GM21737 (cell line): ENCODE results near the gene AGMO.

Source experiments
- ATAC-seq: cut with Tn5 transposase; IDR thresholded peaks from one replicate; pipeline ENCODE4 v1.9.1; 2021; ENCODE audit warnings: mild to moderate bottlenecking, moderate library complexity; ENCODE audit not compliant: unreplicated experiment

Gene AGMO

DNA sequence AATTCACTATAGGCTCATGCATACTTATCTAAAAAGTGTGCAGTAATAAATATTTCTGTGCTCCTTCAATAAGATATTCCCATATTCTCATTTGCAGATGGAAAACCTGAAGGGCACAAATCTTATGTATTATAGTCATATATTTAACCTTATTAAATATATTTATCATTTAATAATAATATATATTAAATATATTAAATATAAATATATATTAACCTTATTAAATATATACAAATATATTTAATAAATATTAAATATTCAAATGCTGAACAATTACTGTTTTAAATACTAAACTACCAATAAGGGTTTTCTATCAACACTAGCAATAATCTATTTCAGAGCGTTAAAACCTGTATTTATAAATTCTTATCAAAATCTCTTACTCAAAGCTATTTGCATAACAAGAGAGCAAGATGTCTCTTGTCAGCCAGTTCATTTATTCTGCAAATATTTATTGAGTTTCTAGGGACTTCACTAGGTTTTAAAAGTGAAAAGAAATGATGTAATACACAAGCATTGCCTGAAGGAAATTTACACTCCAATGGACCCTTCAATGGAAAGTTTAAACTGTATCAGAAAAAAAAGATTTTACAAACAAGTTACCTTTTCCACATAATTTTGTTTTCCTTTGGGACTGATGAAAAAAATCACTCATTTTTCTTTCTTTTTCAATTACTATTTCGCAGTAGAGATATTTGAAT is 159.2 kb downstream of the AGMO start:
- ATAC-seq: no peak

DNA sequence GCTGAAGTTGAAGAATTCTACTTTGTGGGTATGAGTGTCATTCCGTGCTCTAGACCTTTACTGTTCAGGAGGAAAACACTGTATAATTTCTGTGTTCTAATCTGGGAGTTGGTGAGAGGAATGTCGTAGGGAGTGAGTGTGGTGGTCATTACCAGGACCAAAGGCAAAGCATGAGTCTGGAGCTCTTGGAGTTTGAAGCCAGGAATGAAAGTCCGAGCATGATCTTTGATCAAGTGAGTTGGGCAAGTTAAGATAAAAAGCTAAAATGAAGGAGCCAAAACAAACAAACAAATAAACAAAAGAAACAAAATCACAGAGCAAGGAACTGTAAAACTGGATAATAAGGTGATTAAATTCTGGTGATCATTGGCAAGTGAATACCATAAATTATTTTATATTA is 161.4 kb downstream of the AGMO start:
- no peak for ATAC-seq

DNA sequence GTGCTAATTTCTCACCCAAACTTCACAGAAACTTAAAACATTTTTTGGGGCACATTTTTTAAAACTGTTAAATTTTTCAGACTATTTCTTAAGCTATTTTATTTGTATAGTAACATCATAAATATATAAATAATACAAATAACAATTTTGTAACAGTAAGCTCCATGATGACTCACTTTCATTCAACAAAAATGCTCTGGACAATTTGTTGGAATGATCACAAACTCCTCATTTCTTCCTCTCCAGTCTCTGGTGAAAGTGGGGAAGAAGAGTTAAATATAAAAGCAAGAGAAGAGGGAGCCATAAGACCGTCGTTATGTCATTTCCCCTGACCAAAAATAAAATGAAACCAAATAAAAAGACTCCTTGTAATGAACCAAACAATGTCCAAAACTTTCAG is 162.4 kb downstream of the AGMO start:
- ATAC-seq: no peak

DNA sequence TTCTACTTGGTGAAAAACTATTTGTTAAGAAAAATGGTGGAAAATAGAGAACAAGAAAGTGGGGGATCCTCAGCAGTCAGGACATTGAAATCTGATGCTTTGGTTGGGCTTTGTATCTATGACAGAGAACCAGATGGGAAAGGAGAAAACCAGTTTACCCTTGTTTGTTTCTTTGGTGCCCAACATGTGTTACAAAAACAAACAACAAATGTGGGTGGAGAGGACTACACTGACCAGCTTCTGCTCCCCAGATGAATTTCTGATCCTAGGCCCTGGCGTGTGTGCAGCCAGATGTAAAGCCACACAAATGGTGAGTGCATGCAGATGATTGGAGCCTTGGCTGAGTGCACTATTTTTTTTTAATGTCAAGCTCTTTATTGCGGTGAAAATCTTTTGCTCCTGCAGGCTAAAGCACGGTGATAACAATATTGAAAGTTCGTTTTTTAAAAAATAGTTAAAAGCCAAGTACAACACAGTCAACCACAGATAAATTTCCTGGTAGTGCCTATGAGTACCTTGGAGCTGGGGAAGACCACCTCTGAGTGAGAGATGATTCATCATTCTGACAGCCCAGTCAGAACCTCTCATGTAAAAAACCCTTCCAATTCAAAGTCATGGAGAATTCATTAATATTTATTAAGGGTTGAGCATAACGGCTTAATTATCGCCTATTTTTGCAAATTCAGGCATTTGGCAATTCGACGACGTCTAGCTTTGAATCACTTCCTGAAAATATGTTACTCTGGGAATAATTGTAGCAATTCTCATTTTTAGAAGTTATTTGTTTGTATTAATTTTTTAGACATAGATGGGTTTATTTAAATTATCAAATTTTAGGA is 163.7 kb downstream of the AGMO start:
- ATAC-seq: no peak

DNA sequence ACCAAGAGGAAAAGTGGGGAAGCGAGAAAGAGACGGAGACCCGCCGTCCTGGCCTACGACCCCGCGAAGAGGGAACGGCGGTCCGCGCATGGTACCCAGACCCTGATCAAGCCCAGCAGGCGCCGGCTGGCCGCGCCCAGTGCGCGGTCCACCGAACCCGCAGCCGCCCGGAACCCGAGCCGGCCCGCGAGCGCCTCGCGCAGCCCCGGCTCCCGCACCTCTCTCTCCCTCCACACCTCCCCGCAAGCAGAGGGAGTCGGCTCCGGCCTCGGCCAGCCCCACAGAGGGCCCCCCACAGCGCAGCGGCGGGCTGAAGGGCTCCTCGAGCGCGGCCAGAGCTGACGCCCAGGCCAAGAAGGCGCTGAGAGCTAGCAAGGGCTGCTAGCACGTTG is 164.7 kb downstream of the AGMO start:
- ATAC-seq: no peak

DNA sequence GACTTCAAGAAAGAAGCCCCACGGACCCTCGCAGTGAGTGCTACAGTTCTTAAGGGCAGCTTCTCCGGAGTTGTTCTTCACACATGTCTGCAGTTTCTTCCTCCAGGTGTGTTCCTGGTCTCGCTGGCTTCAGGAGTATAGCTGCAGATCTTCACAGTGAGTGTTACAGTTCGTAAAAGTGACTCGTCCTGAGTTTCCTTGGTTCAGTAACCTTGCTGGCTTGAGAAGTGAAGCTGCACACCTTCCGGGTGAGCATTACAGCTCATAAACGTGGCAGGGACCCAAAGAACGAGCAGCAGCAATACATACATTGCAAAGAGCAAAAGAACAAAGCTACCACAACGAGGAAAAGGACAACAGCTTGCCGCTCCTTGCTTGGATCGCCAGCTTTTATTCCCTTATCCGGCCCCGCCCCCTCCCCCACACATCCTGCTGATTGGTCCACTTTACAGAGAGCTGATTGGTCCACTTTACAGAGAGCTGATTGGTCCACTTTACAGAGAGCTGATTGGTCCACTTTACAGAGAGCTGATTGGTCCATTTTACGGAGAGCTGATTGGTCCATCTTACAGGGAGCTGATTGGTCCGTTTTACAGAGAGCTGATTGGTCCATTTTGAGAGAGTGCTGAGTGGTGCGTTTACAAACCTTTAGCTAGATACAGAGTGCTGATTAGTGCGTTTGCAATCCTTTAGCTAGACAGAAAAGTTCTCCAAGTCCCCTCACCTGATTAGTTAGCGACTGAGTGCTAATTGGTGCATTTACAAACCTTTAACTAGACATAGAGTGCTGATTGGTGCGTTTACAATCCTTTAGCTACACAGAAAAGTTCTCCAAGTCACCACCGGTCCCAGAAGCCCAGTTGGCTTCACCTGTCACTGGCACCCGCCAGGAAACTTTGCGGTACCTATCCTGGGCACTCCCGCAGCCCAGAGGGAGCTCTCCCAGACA is 165.3 kb downstream of the AGMO start:
- no peak for ATAC-seq

DNA sequence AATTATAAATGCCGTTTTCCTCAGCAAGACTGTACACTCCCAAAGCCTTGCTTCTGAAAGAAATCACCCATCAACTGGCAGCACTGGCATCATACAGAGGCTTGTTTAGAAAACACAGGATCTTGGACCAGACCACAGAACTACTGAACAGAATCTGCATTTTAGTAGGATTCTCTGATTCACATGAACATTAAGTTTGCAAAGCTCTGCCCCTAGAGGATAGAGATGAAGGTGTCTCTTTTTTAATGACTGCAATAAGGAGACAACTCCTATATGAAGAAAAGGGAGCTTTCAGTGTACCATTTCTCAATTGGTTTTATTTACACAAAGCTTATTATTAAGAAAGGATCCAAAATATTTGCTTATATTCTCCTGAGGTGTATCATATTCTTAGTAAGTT is 172.7 kb downstream of the AGMO start:
- no peak for ATAC-seq

DNA sequence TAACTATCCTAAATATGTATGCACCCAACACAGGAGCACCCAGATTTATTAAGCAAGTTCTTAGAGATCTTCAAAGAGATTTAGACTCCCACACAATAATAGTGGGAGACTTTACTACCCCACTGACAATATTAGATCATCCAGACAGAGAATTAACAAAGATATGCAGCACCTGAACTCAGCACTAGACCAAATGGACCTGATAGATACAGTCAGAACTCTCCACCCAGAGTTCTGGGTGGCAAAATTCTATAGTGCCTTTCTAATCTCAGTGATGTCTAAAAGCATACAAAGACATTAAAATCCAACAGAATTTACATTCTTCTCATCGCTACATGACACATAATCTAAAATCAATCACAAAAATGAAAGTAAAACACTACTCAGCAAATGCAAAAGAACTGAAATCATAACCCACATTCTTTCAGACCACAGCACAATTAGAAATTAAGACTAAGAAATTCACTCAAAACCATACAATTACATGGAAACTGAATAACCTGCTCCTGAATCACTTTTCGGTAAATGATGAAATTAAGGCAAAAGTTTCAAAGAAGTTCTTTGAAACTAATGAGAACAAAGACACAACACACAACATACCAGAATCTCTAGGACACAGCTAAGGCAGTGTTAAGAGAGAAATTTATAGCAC is 183.2 kb downstream of the AGMO start:
- no peak for ATAC-seq

DNA sequence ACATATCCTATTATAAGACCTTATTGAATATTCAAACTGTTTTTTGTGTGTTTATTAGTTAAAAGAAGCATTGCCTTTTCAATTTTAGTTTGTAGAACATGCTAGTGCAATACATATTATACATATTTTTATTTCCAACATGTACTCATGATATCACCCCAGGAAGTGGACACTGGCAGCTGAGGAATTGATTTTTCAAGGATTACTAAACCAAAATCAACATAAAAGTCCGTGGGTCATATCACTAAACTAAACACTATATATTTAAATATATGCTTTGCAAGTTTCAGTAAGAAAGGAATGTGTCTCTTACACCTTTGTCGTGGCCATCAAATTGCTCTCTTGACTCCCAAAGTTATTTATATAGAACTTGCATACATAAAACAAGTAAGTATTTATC is 185.2 kb downstream of the AGMO start:
- no peak for ATAC-seq

DNA sequence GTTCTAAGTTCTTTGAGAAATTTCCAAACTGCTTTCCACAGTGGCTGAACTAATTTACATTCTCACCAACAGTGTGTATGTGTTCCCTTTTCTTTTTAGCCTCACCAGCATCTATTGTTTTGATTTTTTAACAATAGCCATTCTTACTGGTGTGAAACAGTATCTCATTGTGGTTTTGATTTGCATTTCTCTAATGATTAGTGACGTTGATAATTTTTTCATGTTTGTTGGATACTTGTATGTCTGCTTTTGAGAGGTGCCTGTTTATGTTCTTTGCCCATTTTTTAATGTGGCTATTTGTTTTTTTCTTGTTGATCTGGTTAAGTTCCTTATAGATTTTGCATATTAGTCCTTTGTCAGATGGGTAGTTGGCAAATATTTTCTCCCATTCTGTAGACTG is 191.4 kb downstream of the AGMO start:
- ATAC-seq: no peak

DNA sequence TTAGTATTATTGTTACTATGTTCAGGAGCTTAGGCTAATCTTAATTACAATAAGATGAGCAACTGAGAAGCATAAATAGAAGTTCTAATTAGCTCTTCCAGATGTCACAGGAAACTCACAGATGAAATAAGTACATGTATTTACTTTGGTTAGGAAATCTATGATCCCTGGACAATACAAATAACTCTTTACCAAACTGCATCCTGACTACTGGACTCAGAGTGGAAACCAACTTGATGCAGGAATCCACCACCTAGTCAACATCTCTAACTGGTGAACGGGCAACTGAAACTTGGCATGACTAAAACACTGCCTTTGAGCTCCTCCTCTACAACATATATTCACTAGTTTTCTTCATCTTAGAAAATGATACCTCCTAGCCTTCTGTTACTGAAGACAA is 193.2 kb downstream of the AGMO start:
- no peak for ATAC-seq

DNA sequence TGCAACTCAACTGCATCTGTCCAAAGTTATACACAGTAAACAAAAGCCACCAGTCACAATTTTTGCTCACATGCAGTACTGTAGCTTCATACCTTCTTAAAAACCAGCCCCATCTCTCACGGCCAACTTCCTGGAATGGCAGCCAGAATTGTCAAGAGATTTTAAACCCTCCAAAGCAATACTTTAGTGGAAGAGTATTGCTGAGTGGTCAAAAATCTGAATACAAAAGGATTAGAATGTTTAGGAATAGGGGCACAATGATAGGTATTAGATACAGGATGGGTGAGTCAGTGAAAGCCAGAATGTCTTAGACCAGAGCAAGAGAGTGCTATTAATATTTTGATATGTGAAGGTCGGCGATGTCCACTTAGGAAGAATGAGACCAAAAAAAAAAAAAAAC is 193.9 kb downstream of the AGMO start:
- no peak for ATAC-seq

DNA sequence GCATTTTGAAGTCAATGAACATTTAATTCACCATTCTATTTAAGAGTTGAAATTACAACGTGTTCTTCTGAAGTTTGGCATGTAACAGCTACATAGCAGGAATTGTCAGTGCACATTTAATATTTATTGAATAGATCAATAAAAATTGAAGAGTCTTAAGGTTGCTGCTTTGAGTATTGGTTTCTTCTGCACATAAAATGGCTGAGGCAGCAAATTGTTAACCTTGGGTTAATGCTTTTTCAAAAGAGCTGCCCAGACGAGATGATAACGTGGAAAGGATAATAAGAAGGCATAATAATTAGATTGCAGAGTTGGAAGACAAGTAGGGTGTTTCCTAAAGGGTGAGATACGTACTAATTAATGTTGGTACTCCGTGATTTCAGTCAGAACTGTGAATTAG is 203.7 kb downstream of the AGMO start:
- ATAC-seq: no peak

DNA sequence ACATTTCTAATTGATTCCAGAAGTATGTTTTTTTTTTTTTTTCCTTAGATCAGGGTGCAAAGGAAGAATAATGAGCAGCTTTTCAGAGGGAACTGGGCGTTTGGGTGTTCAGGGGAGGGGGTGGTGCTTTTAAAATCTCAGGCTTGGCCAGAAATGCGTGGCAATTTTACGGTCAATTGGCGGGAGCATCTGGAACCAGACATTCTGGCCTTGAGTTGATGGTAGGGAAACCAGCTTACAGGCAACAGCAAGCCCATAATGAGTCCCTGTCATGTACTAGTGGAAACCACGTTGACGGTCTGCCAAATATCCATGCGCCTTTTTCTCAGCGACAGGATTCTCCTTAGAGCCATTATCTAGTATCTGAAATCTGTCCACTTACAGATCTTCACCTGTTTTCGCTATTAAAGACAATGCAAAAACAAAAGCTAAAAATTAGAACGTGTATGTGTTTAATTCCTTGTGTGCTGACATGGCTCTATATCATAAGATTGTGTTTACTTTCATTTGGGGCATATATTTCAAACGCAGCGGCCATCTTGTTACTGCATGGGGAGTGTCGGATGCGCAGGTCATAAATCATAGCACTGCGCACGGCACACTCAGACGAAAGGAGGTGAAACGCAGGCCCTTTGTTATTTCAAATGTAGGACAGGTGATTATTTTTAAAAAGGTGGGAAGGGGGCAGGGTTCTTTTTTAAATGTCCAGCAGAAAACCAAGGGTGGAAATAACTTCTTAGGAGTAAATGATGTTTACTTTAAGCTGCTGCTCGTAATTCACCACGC is 209.2 kb downstream of the AGMO start:
- ATAC-seq: no peak

DNA sequence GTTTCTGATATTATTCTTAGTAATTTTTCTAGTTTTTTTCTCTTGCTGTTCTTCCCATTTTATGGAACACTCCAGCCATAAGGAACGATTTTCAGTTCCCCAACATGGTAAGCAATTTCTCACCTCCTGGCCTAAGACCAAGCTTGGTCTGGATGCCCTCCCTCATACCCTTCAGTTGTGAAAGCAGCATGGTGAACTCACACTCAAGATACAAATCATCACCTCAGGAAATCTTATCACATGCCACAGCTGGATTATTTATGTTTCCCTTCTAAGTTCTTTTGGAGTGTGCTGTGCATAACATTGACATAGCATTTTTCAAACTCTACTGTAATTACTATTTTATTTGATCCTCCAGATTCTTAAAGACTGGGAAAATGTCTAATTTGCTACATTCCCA is 216.6 kb downstream of the AGMO start:
- no peak for ATAC-seq

DNA sequence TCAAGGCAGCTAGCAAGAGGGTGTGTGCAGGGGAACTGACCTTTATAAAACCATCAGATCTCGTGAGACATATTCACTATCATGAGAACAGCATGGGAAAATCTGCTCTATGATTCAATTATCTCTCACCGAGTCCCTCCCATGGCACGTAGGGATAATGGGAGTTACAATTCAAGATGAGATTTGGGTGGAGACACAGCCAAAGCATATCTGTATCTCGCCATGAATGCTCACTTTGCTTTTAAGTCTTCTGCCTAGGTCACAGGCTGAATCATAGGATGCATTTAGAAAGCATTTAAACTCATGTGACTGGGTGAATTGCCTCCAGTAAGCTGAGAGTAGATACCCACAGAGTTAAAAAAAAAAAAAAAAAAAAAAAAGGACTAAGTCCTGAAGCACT is 220.0 kb downstream of the AGMO start:
- ATAC-seq: no peak

DNA sequence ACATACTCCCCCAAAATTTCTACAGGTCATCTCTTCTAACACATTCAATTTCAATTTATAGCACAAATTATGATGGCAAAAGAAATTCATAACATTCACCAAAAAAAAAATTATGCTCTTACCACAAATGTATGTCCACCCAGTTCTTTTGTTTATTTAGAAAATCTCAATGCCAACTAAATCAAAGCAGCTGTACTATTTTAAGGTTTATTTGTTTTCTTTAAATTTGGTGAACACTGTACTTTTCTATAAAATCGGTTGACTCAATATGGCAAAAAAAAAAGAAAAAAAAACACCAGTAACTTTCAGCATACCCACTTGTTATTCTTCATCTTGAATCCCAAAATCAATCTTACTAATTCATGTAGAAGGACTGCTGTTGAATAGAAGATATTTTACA is 225.7 kb downstream of the AGMO start:
- ATAC-seq: no peak

DNA sequence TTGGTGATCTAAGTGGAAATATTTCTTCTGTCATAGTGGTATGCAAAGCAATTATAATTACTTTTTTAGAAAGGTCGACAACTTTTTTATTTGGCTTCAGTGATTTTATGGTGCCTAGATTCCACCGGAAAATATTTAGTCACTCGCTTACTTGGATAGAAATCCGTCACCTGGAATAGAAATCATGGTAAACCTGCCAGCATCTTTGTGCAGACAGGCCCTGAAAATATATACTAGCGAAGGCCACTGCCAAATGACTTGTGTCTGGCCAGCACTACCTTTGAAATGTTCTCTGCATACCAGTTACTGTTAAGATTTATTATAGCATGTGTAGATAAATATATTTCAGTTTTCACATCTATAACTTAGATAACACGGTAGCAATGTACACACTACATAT is 226.4 kb downstream of the AGMO start:
- ATAC-seq: no peak

DNA sequence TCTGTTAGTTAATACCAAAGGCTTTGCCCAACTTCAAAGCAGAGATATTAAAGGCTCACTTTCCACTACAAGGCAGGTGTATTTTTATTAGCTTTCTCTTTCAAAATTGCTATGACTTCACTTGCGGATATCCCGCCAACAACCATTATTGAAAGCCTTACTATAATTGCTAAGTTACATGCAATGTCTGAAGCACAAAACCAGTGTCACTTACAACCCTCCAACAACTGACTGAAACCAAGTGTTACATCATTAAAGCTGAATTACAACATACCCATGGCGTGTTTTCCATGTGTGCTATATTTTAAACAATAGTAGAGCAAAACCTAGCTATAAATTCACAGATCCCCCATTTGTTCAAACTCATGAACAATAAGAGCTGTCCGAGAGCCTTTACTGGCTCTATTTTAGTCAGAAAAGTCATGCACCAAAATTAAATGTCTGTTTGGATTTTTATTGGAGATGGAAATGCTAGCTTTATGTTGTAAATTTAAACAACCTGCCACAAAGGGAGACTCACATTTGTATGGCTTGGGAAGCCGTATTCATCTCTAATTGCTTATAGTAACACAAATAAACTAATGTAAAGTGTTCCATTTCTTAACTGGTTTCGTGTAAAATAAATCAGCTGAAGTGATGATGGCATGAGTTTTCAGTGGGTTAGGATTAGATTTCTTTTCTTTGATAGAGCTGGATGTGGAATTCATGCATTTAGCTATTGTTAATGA is 227.1 kb downstream of the AGMO start:
- ATAC-seq: no peak

DNA sequence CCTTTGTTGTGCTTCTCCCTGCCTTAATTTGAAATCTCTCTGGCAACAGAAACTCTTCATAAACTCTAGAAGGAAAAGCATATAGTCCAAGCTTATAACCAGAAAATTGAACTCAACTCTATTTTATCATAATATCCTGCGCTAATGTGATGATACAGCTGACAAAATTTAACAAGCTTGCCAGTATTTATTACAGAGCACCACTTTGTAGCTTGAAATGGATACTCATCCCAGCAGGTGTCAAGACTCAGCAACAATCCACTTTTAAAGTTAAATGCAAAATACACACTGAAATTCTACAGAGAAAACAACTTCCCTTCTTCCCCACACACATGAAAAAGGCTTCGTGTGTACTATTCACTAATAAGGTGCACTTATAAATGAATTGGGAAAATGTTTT is 228.9 kb downstream of the AGMO start:
- no peak for ATAC-seq
